HG03025 (cell line): ENCODE results near the gene ONECUT1.

Source experiments
- ATAC-seq: cut with Tn5 transposase; IDR thresholded peaks from one replicate; pipeline ENCODE4 v1.9.1; 2021; ENCODE audit warnings: mild to moderate bottlenecking, moderate library complexity; ENCODE audit not compliant: unreplicated experiment, low FRiP score

ONECUT1 gene

DNA sequence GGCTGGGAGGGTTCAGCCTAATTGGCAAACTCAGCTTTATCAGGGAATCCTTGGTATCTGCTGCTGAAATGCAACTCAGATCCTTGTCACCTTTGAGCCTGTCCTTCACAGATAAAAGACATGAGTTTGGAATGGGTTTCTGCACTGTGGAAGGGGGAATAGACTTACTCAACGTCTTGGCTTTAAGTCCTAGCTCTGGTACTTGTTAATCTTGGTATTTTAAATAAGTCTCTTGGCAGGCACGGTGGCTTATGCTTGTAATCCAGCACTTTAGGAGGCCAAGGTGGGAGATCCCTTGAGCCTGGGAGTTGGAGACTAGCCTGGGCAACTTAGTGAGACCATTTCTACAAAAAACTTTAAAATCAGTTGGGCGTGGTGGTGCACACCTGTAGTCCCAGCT, 55.8 kb downstream of the ONECUT1 start:
- ATAC-seq: no peak

DNA sequence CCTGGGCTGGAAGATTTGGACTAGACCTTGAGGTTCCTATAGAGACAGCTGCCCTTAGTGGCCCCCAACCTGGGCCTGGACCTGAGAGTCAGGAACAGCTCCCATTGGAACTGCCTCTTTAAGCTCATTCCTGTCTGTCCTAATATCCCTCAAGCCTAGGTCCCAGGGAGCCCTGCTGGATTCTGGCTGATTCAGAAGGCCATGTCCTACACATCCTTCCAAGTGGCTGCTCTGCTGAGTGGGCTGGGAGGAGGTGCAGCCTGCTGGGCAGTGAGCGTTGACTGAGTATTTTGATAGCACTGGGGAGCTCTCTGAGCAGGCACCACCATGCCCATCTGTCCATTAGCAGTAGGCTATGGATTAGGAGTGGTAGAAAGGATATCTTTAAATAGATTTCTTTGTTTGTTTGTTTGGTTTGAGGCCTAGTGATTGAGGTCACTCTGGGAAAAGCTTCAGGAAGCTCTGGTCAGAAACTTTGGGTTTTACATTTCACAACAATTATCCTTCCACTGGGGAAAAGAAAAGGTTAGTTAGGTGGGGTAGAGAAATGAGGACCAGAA, 56.4 kb downstream of the ONECUT1 start:
- ATAC-seq: no peak

DNA sequence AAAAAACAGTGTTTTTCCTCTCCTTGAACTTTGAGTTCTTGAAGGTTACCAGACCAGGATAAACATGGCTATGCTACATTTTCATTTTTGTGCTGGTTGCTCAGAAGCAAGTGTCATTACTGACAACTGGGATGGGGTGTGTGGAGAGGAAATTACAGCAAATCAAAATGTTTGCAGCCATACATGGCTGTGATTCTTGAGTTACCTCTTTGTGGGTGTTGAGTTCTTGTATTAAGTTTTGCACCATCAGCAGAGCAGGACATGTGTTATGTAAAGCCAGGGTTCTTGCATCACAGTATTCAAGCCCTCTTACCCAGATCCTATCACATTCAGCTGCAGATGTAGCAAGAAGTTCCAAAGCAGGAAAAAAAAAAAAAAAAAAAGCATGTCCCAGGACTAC, 57.0 kb downstream of the ONECUT1 start:
- ATAC-seq: no peak

DNA sequence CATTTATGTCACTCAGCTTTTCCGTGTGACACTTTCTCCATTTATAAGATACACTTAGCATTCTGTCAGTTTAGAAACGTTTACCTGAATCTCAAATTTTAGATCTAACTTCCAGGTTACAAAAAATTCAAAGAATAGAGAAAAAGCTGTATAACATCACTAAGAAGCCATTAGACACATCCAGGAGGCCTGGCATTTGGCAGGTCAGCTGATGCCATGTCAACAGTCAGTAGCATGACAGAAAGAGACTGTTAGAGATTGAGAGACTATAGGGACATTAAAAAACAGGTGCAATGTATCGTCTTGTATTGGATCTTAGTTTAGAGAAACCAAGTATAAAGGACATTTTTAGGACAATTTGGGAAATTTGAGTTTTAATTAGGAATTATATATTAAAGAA, 57.6 kb downstream of the ONECUT1 start:
- ATAC-seq: no peak

DNA sequence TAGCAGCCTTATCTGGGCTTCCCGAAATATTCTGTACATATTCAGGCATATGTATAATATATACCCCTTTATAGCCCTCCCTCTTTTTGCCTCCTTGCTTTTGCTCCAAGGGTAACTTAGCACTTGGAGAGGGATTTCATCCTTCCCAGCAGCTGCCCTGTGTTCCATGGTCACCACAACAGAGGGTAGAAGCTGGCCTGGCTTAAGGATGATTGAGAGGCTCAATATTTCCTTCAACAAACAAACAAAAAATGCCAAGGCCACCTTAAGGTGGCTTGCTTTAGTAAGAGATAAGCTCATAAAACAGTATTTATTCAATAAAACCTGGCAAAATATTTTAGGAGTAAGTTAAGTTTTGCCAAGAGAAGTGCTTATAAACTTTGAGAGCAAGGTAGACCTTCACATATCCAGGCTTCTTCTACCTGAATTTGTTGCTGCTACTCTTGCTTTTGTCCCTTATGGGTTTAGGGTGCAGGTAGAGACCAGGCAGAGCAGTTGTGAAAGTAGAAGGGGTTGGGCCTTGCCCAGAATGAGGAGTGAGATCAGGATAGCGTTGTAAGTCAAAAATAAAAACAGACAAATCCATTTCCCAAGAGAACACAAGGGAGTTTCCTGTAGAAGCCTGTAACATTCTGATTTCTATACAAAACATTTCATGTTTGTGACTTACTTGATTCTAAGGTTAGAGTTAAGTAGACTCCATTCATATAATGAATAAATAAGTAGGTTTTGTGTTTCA, 58.2 kb downstream of the ONECUT1 start:
- ATAC-seq: no peak

DNA sequence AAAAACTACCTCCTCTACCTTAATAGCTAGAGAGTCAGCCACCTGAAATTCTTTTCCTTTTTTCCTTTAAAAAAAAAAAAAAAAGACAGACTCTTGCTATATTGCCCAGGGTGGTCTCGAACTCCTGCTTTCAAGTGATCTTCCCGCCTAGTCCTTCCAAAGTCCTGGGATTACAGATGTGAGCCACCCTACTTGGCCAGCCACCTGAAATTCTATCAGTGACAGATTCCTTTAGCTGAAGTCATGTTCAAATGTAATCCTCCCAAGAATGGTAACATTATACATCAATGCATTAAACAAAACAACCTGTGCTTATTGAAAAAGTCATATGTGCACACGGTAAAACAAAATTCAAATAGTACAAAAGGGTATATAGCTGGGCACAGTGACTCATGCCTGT, 59.1 kb downstream of the ONECUT1 start:
- no peak for ATAC-seq

DNA sequence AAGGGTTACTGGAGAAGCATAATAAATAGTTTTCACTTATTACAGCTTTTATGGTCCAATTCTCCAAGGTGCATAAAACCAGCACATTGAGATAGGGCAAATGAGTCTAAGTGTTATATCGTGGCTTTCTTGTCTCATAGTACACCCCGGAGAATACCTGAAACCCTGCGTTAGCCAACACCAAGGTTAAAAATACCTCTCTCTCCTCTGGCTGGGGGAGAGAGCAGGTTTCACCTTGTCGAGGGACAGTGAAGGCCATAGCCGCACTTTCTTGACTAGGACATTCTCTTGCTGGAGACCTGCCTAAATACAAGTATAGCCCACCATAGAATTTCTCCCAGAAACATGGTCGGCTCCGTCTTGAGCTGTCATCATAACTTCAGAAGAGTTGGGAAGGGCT, 59.5 kb downstream of the ONECUT1 start:
- no peak for ATAC-seq

DNA sequence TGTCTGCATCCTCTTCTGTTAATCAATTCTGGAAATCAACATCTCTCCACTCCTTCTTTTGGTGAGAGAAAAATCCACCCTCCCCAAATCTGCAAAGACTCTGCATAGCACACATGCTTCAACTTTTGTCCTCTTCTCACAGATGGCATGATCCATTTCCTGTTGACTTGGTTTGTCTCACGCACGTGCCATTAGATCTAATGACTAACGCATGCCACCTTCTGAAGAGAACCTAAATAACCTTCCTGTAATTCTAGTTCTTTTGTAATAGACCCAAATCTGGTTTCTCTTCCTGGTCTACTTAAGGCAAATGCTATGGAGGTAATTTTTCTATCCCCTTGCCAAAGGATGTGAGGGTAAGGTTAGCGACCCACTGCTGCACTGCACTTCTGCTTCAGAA, 60.0 kb downstream of the ONECUT1 start:
- ATAC-seq: no peak

DNA sequence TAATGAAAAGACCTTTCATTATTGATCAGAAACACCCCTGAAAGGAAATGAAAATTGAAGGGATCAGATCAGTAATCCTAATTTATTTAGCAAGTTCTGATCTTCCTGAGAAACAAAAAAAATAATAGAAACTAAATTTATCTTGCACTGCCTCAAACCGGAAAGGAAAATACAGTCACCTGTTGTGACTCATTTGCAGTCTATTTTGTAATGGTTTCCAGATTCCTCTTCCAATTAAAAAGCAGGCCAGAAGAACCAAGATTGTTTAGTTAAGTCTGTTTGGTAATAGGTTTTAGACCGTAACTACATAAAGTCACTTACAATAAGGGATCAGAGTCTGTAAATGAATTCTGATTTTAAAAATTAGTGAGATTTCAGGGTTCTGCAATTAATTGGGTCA, 61.2 kb downstream of the ONECUT1 start:
- ATAC-seq: no peak

DNA sequence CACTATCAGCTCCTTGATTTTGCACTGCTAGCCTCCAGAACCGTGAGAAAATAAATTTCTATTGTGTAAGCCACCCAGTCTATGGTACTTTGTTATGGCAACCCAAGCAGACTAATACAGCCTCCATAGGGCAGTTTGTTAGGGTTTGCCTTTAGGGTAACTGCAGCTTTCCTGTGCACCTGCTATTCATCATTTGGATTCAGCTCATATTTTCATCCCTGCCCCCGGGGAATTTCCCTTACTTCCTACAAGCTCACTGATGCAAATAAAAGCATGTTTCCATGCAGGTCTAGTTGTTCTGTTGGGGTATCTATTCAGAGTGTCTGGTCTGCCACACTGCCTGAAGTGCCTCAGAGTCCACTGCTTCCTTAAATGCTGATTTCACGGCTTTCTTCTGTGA, 62.3 kb downstream of the ONECUT1 start:
- ATAC-seq: no peak

DNA sequence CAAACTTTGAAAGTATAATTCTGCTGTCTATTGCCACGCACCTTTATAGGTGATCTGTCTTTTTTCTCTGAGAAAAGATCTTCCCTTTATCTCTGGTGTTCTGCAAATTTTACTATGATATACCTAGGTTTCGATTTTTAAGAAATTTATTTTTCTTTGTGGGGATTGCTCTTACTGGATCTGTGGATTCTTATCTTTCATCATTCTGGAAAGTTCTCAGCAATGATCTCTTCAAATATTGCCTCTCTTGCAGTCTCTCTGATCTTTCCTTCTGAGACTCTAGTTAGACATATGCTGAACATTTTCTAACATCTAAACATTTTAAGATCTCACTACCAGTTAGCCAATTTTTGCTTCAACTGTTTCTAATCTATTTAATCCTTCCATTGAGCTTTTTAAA, 63.9 kb downstream of the ONECUT1 start:
- ATAC-seq: no peak

DNA sequence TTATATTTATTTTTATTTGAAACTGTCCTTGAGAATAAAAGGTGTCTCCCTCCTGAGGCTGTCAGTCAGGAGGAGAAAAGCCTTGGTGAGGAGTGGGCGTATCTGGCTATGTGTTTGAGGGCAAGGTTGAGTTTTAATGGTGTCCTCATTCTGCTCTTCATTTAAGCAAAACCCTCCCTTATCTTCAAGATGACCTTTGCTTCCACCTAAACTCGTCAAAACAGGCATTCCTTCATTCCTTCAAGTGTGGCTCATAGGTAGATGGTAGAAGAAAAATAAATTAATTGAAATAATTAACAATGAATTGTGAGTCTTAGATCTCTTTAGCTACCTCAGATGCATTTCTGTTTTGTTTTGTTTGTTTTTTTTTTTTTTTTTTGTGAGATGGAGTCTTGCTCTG, 71.6 kb downstream of the ONECUT1 start:
- no peak for ATAC-seq

DNA sequence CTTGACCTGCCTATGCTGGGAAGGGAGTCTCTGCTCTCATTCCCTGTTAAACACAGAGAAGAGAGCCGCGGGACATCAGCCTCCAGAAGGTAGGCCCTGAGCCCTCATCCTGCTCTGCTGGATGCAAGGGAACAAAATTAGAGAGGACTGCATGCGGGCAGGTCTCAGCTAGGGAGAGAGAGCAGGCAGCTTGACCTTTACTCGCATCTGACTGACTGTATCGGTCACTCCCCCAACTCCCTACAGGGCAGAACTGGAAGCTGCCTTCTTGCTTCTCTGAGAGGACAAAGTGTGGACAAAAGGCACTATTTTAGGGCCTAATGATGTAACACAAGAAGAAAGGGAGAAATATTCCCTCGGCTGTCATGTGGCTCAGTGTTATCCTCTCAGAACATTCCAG, 72.2 kb downstream of the ONECUT1 start:
- no peak for ATAC-seq

DNA sequence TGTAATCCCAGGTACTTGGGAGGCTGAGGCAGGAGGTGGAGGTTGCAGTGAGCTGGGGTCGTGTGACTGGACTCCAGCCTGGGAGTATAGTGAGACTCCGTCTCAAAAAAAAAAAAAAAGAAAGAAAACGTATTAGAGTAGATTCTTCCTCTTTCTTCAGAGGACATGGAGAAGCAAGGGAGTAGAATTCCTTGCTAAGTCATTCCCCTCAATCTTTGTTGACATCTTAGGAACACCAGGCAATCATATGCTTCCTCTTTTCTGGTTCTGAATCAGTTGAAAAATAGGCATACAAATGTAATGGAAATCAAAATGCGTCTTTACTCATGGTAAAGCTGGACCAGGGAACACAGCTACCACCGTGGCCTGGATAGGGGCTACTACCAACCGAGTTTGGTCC, 72.7 kb downstream of the ONECUT1 start:
- no peak for ATAC-seq

DNA sequence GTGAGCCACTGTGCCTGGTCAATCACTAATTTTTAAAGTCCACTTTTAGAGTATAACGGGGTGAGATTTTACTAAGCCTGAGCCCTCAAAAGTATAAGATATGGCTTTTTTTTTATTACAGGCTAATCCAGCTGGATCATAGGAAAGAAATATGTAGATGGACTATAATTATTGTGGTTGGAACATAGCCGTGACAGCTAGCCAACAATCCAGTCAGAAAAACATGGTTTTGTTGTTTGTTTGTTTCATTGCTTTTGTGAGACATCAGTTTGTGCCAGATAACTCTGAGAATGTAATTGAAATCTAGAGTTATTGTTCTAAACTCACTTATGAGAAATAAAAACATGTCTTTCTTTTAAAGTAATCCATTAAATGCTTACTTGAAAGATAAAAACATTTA, 73.6 kb downstream of the ONECUT1 start:
- ATAC-seq: no peak

DNA sequence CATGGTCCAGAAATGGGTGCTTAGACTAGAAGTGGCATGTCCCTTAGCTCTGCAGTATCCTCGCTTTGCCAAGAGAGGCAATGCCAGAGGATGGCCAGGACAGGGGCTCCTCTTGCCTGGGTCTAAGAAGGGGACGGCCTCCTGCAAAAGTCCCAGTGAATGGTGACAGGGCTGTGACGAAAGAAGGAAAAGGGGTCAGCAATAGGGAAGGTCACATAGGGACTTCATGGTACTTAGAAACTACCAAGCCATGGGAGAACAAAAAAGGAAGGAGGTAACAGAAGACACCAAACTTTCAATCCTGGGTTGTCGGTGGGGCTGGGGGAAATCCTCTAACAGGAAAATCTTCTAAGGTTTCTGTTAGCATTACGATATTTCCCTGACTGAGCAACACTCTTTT, 74.7 kb downstream of the ONECUT1 start:
- no peak for ATAC-seq

DNA sequence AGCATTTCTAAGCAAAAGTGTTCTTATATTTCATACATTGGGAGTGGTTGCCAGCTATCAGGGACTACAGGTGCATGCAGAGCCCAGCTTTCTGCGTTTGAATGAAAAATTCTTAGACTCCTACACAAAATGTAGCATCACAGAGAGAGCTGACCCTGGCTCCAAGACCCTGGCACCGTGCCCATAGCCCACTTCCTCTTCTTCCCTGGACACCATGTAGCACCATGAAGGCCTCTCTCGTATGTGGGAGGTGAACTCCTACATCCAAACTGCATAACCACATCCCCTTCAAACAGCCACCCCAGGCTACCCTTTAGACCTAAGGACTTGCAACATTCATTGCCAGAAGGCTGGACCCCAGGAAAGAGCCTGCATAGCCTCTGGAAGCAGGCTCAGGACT, 75.2 kb downstream of the ONECUT1 start:
- ATAC-seq: no peak

DNA sequence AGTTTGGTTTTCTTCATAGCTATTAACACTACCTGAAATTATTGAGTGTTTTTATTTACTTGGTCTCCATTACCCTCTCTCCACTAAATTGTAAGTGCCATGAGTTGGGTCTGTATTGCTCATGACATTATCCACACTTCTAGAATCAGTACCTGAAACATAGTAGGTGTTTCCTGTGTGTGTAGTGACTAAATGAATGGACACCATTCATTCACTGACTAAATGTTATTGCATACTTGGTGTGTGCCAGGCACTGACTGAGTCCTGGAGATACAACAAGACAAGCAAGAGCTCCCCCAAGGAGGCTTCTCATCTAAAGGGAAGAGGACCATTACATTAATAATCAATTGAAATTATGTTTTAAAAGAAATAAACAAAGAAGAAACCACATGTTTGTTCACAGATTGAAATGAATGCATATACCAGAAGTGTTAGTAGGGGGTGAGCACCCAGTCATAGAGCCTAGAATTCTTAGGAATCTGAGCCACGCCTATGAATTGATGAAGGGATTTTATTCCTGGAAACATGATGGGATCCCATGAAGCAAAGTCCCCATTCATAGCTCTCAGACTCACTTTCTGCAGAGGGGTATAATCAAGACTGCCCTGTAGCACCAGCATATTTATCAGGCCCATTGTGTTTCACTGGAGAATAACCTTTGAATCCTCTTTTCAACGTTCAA, 79.3 kb downstream of the ONECUT1 start:
- ATAC-seq: no peak

DNA sequence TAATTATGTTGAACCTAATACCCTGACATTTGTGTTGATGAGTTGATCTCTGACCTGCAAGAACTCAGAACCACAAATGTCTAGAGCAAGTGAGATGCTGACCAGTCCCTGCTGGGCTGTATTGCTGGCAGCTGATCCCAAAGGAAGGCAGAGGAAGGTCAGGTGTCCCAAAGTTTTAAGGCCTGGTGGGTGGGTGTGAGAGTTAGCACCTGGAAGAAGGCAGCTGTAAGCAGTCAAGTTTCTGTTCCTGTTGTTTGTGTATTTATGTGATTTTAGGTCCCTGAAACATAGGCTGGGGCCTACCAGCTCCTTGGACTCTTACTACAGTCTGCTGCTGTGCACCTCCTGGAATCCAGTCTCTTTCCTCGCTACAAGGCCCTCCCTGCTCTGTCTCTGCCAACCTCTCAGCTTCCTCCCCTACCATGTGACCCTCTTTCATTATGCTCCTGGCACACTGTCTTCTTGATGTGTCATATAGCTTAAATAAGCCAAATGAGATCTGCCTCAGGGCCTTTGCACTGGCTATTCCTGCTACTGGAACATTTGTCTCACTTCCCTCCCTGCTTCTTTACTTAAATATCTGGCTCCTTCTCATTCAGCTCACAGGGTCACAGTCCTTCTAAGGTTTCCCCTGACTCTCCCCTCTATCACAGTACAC, 80.0 kb downstream of the ONECUT1 start:
- ATAC-seq: peak; percentile 44

DNA sequence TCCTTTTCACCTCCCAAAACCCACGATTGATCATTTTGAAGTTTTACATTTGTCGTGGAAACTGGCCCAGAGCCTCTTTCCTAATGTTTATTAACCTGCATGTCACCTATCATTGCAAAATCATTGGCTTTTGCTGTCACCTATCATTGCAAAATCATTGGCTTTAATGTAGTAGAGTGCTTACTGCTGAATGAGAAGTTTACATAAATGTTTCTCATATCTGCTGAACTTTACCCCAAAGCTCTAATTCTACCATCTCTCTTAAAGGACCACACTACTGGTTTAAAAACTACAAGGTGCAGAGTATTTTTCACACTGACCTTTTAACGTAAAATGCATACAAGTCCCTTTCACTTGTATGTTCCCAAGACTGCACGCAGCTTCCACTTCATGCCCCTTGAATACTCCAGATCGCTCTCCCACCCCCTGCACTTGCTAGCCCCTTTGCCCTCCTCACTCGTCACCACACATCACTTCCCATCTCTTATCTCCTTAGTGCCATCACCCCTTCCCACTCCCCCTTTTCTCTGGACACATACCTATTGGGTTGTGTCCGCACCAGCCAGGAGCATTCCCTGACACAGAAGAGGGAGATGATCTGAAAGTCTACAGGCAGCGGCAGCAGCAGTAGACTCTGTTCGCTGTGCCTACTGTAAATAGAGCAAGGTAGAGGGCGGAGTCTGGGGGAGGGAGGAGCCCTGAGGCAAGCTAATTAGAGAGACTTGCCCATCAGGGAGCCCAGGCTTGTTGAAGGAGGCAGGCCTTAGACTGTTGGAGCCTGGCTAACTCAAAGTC, 80.8 kb downstream of the ONECUT1 start:
- ATAC-seq: peak; percentile 72
